Colonic mucosa (tissue), 4 donors: ENCODE results near the gene CEP128. TPM values are rescaled to one million over a fixed set of nuclear protein-coding genes. Genes with fewer than 3 reads are reported as not detected.
"Not testable (repeated sequence)": the region's sequence is repeated elsewhere in the genome, so short reads cannot be mapped to it uniquely, and the experiment has no call there.

Experiments
- DNase-seq: peaks from one replicate; pipeline ENCODE4 v3.0.0-alpha.2; 2020
- H3K27ac ChIP-seq: fragments of 200-600 bp; one replicate; pipeline ENCODE4 v1.8.0; 2021
- H3K27me3 ChIP-seq: fragments of 200-600 bp; one replicate; pipeline ENCODE4 v1.8.0; 2021
- H3K36me3 ChIP-seq: fragments of 200-600 bp; one replicate; pipeline ENCODE4 v1.8.0; 2021
- H3K4me1 ChIP-seq: fragments of 200-600 bp; one replicate; pipeline ENCODE4 v1.8.0; 2021; ENCODE audit warnings: mild to moderate bottlenecking
- H3K4me3 ChIP-seq: fragments of 200-600 bp; one replicate; pipeline ENCODE4 v1.8.0; 2021
- H3K9ac ChIP-seq, 2 donors: one replicate each; pipeline ENCODE4 v1.7.0; 2013; ENCODE audit warnings: control low read depth in 2 of 2, low read depth in 2 of 2, low read length in 2 of 2
- H3K9me3 ChIP-seq: fragments of 200-600 bp; one replicate; pipeline ENCODE4 v1.8.0; 2021
- CTCF ChIP-seq: fragments of 200-600 bp; IDR thresholded peaks from one replicate; pipeline ENCODE4 v1.8.0; 2022; ENCODE audit warnings: antibody characterized with exemption, mild to moderate bottlenecking
- intact Hi-C: fragments of 100-400 bp; cut with DNase I; formaldehyde crosslinking; loops from one replicate; pipeline ENCODE4 v1.14.1; 2022
- total RNA-seq, 2 donors: library from RNA; stranded (reverse); fragmentation: NEBNext Ultra II Directional in 1 of 2; extraction: Animal tissue kit (Norgen Biotek cat#: 25700) in 1 of 2; gene quantifications; one replicate each; pipeline ENCODE4 v1.2.1, GENCODE V29; 2021
- donor health status: healthy.
- donor health status: DM: no; HTN: no; CAD: no.
- donor health status: DM: no; HTN: no; CAD: no.

The CEP128 gene
- total RNA-seq, 2 donors from 2014 or later, result 4.4 to 11.6 TPM

- H3K9me3 ChIP-seq, result no peaks in the 10 kb centered on the region
- H3K4me3 ChIP-seq, result peak overlapping the region; percentile 50
- H3K27me3 ChIP-seq, result peaks cover 7% of the 10 kb centered on the region
- H3K4me1 ChIP-seq, result no peaks in the 10 kb centered on the region
- H3K27ac ChIP-seq, result no peak overlapping the region
- H3K36me3 ChIP-seq, result no peaks in the 10 kb centered on the region
- DNase-seq, result peak; percentile 82
- peak; percentile 76 for TF ChIP-seq CTCF
- peak overlapping the region; percentile 19 to 64 for H3K9ac ChIP-seq
- intact Hi-C loops, result loop anchor here (5.0 kb wide), 1 partner anchor 33 kb away; no protein-coding TSS in a partner anchor
These were observed 13.3 kb upstream of the CEP128 start for GRCh38 chr14:80954687-80955299.

- H3K27ac ChIP-seq, DNase-seq, H3K9me3 ChIP-seq, H3K27me3 ChIP-seq, H3K36me3 ChIP-seq, H3K9ac ChIP-seq, H3K4me3 ChIP-seq, H3K4me1 ChIP-seq: not testable (repeated sequence)
- intact Hi-C loops, result loop anchor here (5.0 kb wide), 1 partner anchor 34 kb away; no protein-coding TSS in a partner anchor
These were observed 11.7 kb upstream of the CEP128 start for GRCh38 chr14:80953211-80953610.

GRCh38 chr14:80951491-80951890 lies 10.0 kb upstream of the CEP128 start:
- no peak for TF ChIP-seq CTCF
- Histone ChIP-seq H3K27ac (no peak overlapping the region), H3K4me3 (no peak overlapping the region), H3K9me3 (no peaks in the 10 kb centered on the region), H3K27me3 (peaks cover 7% of the 10 kb centered on the region), H3K4me1 (no peaks in the 10 kb centered on the region), H3K36me3 (no peaks in the 10 kb centered on the region), H3K9ac (no peak overlapping the region)
- intact Hi-C loops, result loop anchor here (5.0 kb wide), 1 partner anchor 36 kb away; no protein-coding TSS in a partner anchor
- no peak for DNase-seq

GRCh38 chr14:80948291-80948690 lies 6.8 kb upstream of the CEP128 start:
- no peaks in the 10 kb centered on the region for H3K36me3 ChIP-seq
- no peaks in the 10 kb centered on the region for H3K9me3 ChIP-seq
- DNase-seq, result no peak
- no peak for TF ChIP-seq CTCF
- no peaks in the 10 kb centered on the region for H3K4me1 ChIP-seq
- no peak overlapping the region for H3K27ac ChIP-seq
- H3K27me3 ChIP-seq, result no peaks in the 10 kb centered on the region
- intact Hi-C loops, result no loop called here
- no peak overlapping the region for H3K9ac ChIP-seq
- H3K4me3 ChIP-seq, result no peak overlapping the region

- no peaks in the 10 kb centered on the region for H3K27me3 ChIP-seq
- H3K9me3 ChIP-seq, result no peaks in the 10 kb centered on the region
- no peak overlapping the region for H3K27ac ChIP-seq
- intact Hi-C loops, result no loop called here
- no peak for TF ChIP-seq CTCF
- DNase-seq, result no peak
- H3K9ac ChIP-seq, result no peak overlapping the region
- H3K4me1 ChIP-seq, result no peaks in the 10 kb centered on the region
- no peak overlapping the region for H3K4me3 ChIP-seq
- H3K36me3 ChIP-seq, result no peaks in the 10 kb centered on the region
These were observed 5.3 kb upstream of the CEP128 start for GRCh38 chr14:80946797-80947196.

GRCh38 chr14:80946187-80946586 lies 4.6 kb upstream of the CEP128 start:
- Histone ChIP-seq H3K27ac (no peak overlapping the region), H3K27me3 (no peaks in the 10 kb centered on the region), H3K4me1 (no peaks in the 10 kb centered on the region), H3K9ac (no peak overlapping the region), H3K36me3 (no peaks in the 10 kb centered on the region), H3K4me3 (no peak overlapping the region), H3K9me3 (no peaks in the 10 kb centered on the region)
- TF ChIP-seq CTCF, result no peak
- no peak for DNase-seq
- intact Hi-C loops, result no loop called here
